Measurements from ENCODE around the gene IL17C.
"Not testable (repeated sequence)": the region's sequence is repeated elsewhere in the genome, so short reads cannot be mapped to it uniquely, and the experiment has no call there.

IL17C gene

DNA sequence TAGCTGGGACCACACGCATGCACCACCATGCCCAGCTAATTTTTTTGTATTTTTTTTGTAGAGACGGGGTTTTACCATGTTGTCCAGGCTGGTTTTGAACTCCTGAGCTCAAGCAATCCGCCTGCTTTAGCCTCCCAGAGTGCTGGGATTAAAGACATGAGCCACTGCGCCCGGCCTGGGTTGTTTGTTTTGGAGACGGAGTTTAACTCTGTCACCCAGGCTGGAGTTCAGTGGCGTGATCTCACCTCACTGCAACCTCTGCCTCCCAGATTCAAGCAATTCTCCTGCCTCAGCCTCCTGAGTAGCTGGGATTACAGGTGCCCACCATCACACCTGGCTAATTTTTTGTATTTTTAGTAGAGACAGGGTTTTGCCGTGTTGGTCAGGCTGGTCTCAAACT is 28.9 kb upstream of the IL17C start:
- in situ Hi-C loops (cut with MboI; ENCODE audit: low sequenced_read_pairs): not testable (repeated sequence)

DNA sequence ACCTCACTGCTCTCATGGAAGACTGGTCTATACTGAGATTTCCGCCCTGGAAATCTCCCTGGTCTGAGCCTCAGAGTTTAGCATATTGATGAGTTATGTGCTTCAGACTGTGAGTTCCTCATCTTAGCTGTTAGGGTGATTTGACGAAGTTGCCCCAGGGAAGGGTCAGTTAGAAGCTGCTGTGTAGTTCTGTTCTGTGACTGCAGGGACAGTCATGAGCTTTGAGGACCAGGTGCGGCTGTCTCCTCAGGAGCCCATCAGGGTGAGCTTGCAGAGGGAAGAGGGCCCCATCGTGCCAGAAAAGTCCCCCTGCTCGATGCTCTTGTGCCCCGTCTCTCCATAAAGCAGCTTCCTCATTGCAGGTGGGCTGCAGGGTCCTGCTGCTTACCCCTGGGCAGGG is 28.3 kb upstream of the IL17C start:
- in situ Hi-C loops (cut with MboI; ENCODE audit: low sequenced_read_pairs): no loop called here

GRCh38 chr16:88610909-88611812 is 27.2 kb upstream of the IL17C start:
- in situ Hi-C loops (cut with MboI; ENCODE audit: low sequenced_read_pairs): no loop called here

DNA sequence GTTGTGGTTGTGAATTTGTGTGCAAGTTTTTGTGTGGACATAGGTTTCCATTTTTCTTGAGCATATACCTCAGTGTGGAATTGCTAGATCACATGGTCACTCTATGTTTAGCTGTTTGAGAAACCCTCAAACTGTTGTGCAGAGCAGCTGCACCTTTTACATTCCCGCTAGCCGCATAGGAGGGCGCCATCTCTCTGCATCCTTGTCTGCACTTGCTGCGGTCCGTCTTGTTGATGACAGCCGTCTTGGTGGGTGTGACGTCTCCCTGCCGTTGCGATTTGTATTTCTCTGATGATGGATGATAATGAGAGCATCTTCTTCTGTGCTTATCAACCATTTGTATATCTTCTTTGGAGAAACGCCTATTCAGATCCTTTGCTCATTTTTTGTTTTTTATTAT is 25.1 kb upstream of the IL17C start:
- in situ Hi-C loops (cut with MboI; ENCODE audit: low sequenced_read_pairs): no loop called here

DNA sequence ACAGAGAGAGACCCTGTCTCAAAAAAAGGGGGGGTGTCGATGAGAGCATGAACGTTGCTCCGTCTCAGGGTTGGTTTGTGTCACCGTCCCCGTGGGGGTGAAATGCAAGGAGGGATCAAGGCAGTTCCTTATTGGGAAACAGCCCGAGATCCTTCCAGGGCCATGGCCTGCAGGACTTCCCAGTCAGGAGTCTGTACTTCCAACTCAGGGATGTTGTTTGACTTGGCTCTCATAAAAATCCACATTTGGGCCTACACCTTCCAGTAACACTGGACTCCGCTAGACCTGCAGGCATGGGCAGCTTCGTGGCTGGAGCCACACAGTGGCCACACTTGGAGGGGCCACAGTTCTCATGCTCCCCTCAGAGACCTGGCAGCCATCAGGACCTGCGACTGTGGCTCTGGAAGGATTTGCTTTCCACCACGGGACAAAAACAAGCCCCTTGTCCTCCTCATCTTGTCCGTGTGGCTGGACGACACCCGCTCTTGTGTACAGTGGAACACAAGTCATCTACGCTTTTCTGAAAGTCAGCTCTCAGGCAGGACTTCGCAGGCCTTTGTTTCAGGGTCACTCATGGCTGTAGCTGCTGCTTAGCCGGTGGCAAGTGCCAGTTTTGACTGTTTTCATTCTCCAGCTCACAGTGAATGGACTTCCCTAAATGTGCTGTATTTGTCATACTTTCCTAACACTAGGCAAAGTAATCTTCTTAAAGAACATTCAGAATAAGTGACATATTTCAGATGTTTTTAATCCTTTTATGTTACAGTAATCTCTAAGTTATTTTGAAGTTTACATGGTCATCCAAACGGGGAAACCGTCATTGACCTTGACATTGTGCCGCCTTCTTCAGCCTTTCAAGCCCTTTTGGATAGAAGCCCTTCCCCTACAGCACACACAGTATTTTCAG is 24.2 kb upstream of the IL17C start:
- in situ Hi-C loops (cut with MboI; ENCODE audit: low sequenced_read_pairs): no loop called here

- in situ Hi-C loops (cut with MboI; ENCODE audit: low sequenced_read_pairs): no loop called here
These were observed 23.4 kb upstream of the IL17C start for GRCh38 chr16:88614818-88615580.

- in situ Hi-C loops (cut with MboI; ENCODE audit: low sequenced_read_pairs): no loop called here
These were observed 22.1 kb upstream of the IL17C start for GRCh38 chr16:88616320-88616719.

DNA sequence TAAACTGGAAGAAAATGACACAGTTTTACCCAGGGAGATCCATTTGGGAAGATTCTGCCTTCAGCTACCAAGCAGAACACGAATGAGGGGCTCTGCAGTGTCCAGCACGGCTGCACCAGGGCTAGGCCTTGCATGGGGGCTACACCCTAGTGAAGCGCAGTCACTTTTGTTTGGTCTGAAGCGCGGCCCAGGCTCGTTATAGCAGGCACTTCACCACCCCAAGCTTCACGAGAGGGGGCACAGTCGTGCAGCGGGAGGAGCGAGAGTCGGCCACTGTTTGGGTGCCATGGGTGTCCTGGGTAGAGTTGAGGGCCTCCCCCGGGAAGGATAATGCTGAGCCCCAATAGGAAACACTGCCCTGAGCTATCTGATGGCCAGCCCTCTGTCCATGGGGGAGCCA is 21.6 kb upstream of the IL17C start:
- in situ Hi-C loops (cut with MboI; ENCODE audit: low sequenced_read_pairs): no loop called here

DNA sequence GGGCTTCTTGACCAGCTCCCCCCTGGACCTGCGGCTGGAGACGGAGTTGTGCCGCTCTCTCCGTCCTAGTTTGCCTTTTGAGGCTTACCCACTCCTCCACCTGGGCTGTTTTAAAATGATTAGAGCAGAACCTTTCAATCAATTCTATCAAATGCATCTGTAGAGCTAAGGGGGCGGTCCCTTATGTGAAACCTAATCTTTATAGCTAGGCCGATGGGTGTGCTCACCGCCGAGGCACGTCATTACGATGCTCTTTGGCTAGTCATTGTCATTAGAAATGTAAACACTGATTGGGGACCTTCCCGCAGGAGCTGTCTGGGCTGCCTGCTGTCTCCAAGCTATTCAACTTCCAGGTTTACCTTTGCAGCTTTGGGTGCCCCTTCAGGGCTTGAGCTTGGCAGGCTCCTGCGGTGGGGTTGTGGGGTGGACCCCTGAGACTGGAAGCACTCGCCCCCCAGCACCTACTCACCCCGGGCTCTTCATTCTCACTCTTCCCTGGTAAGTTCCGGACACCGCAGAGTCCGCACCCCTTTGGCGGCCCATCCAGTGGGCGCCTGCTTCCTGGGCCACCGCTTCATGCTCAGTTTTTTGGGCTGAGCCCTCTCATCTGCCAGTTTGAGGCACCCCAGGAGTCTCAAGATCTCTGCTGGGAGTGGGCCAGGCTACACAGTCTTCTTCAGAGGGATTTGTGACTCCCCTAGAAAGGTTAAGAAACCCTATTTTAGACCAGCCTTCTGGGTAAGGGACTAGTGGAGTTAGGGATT is 20.9 kb upstream of the IL17C start:
- in situ Hi-C loops (cut with MboI; ENCODE audit: low sequenced_read_pairs): no loop called here

GRCh38 chr16:88618182-88618955 is 20.0 kb upstream of the IL17C start:
- in situ Hi-C loops (cut with MboI; ENCODE audit: low sequenced_read_pairs): no loop called here

GRCh38 chr16:88618956-88619667 is 19.3 kb upstream of the IL17C start:
- in situ Hi-C loops (cut with MboI; ENCODE audit: low sequenced_read_pairs): no loop called here

GRCh38 chr16:88619859-88620815 is 18.2 kb upstream of the IL17C start:
- in situ Hi-C loops (cut with MboI; ENCODE audit: low sequenced_read_pairs): no loop called here

DNA sequence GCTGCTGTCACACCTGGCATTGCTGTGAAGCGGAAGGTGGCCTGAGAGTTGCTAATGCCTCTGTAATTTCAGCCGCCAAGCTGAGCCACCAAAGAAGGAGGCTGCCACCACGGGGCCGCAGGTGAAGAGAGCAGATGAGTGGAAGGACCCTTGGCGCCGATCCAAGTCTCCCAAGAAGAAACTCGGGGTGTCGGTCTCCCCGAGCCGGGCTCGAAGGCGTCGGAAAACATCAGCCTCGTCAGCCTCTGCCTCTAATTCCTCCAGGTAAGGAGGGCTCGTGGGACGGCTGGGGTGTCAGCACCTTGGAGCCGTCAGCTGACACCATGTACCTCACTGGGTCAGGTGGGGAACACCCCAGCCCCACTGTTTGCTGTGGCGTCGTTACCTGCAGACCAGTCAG is 16.2 kb upstream of the IL17C start:
- in situ Hi-C loops (cut with MboI; ENCODE audit: low sequenced_read_pairs): no loop called here

- in situ Hi-C loops (cut with MboI; ENCODE audit: low sequenced_read_pairs): no loop called here
These were observed 15.5 kb upstream of the IL17C start for GRCh38 chr16:88622866-88623265.

DNA sequence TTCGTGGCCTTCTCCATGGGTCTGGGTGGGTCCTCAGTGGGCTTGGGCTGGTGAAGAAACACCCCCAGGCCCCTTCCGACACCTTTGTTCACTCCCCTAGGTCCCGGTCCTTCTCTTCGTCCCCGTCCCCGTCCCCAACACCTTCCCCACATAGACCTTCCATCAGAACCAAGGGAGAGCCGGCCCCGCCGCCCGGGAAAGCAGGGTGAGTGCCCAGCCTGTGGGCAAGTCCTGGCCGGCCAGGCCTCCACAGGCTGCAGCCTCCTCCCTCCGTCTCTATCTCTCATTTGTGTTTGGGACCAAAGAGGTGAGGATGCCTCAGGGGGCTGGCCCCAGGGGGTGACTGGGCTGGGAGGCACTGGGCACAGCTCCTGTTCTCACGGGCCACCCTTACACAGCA is 14.5 kb upstream of the IL17C start:
- in situ Hi-C loops (cut with MboI; ENCODE audit: low sequenced_read_pairs): no loop called here

DNA sequence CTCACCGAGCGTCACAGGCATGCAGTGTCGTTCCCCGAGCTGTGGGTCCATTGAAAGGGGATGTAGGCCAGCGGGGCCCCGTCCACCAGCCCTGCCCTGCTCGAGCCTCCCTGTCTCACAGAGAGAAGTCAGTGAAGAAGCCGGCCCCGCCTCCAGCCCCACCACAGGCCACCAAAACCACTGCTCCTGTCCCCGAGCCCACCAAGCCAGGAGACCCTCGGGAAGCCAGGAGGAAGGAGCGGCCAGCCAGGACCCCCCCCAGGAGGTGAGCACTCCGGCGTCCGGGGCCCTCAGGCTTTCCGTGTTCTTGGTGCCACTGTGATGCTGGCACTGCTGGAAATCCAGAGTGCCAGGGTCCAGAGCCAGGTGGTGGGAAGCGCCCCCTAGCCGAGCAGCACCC is 13.9 kb upstream of the IL17C start:
- in situ Hi-C loops (cut with MboI; ENCODE audit: low sequenced_read_pairs): no loop called here

DNA sequence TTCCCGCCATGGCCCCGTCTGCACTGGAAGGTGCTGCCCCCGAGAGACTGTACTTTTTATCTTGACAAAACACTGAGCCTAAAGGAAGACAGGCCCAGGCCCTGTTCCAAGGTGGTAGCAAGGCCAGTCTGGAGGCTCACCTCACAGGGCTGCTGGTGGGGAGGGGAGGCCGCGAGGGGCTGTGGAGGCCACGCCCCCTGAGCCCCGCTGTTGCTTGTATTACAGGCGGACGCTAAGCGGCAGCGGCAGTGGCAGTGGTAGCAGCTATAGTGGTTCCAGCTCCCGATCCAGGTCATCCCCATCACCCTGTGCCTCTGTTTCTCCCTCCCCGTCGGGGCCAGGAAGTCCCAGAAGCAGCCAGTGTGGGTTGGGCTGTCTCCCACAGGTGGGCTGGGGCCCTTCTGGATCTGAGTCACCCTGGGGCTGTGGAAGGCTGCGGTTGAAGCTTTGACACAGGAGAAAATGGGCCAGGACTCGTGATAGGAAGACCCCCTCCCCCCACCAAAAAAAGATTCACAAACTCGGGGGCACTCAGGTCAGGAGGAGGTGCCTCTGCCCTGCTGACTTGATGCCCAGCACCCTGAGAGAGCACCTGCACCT is 13.3 kb upstream of the IL17C start:
- in situ Hi-C loops (cut with MboI; ENCODE audit: low sequenced_read_pairs): no loop called here

DNA sequence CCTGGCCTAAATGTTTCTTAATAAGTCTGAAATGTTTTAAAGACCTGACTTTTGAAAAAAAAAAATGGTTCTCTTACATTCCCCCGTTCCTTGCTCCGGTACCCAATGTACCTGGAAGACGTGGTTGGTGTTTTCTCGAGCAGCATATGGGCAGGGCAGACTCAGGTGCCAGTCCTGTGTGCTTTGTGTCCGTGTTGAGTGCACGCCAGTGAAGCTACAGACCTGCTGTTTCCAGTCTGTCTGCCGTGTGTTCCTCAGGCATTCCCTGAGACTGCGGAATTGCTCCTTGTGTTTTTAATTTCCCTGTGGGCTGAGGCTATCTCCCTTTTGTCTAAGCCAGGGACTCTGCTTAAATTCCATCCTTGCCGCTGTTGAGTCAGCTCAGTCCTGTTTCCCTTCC is 11.7 kb upstream of the IL17C start:
- in situ Hi-C loops (cut with MboI; ENCODE audit: low sequenced_read_pairs): no loop called here
